ENCODE results near the gene ESRRB. TPM values are rescaled to one million over a fixed set of nuclear protein-coding genes. Genes with fewer than 3 reads are reported as not detected.

The ESRRB gene
- total RNA-seq, 4 donors from 2014 or later: 1.2 TPM; not detected in 3

DNA sequence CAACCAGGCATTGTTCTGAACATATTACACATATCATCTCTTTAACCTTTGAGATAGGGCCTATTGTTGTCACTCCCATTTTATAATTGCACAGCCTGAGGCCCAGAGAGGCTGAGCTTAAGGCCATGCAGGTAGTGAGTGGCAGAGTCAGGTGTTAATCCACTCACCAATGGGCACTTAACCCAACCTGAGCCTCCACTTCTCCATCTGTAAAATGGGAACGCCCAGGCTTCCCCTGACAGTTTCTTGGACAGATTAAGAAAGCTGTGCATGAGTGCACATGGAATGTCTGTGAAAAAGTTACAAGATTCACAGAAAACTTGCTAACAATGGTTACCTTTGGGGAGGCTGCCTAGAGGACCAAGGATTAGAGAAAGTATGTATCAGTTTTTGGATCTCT, 32.9 kb downstream of the ESRRB start:
- H3K27ac ChIP-seq: no peak overlapping the region
- no peaks in the 10 kb centered on the region for H3K9me3 ChIP-seq
- DNase-seq: no peak
- no peak overlapping the region for H3K4me3 ChIP-seq
- no peaks in the 10 kb centered on the region for H3K36me3 ChIP-seq
- no peaks in the 10 kb centered on the region for H3K27me3 ChIP-seq
- no peaks in the 10 kb centered on the region for H3K4me1 ChIP-seq
- no peak for TF ChIP-seq POLR2A (IDR thresholded peaks at IDR 0.05)
- no peak for TF ChIP-seq CTCF (IDR thresholded peaks at IDR 0.05)

DNA sequence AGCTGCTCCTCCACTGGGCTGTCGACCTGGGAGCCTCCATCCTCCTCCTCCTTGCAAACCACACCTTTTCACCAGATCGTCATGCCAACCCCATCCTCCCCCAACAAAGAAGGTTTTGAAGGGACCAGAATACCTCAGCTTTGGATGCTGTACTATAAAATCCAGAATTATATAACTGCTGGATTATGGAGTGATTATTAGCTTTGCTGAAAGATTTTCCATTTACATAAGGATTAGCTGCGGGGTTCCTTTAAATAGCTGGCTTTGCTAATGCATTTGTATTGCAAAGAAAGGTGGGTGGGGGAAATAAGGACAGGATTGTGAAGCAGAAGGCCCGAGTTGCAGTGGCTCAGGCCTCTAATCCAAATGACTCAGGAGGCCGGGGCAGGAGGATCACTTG, 36.6 kb downstream of the ESRRB start:
- Histone ChIP-seq H3K9me3 (no peaks in the 10 kb centered on the region), H3K27ac (no peak overlapping the region), H3K4me3 (no peak overlapping the region), H3K27me3 (no peaks in the 10 kb centered on the region), H3K4me1 (no peaks in the 10 kb centered on the region), H3K36me3 (no peaks in the 10 kb centered on the region)
- TF ChIP-seq CTCF (IDR thresholded peaks at IDR 0.05) (no peak), POLR2A (IDR thresholded peaks at IDR 0.05) (no peak)
- no peak for DNase-seq

DNA sequence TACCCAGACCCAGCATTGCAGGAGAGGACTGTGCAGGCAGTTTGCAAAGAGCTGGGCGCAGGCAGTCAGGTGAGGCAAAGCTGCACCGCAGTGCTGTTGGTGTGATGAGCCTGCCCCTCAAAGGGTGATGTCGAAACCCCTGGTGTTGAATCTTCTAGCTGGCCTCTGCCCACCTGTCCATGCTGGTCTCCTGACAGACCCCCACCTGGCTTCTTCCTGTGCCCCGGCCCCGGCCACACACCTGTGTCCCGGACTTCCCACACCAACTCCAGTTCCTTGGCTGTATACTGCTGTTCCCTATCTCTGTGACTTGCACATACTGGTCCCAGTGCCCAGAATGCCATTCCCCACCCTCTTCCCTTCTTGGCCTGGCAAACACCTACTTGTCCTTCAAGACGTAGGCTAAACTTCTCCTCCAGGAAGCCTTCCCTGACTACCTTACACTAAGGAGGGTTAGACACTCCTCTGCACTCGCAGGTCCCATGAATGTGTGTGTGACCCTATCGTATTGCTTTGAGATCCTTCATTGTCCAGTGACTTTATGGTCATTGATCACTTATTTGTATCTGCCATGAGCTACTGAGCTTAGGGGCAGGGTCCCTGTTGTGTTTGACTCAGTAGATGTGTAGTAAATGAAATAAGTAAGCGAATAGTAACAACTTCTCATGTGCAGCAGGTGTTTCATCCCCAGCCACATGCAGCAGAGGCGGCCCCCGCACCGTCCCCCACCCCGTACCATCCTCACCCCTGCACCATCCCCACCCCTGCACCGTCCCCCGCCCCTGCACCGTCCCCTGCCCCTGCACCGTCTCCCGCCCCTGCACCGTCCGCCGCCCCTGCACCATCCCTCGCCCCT, 37.4 kb downstream of the ESRRB start:
- no peak for DNase-seq
- Histone ChIP-seq H3K9me3 (no peaks in the 10 kb centered on the region), H3K27ac (no peak overlapping the region), H3K4me1 (no peaks in the 10 kb centered on the region), H3K36me3 (no peaks in the 10 kb centered on the region), H3K27me3 (no peaks in the 10 kb centered on the region), H3K4me3 (no peak overlapping the region)
- TF ChIP-seq POLR2A (IDR thresholded peaks at IDR 0.05) (no peak), CTCF (IDR thresholded peaks at IDR 0.05) (no peak)

DNA sequence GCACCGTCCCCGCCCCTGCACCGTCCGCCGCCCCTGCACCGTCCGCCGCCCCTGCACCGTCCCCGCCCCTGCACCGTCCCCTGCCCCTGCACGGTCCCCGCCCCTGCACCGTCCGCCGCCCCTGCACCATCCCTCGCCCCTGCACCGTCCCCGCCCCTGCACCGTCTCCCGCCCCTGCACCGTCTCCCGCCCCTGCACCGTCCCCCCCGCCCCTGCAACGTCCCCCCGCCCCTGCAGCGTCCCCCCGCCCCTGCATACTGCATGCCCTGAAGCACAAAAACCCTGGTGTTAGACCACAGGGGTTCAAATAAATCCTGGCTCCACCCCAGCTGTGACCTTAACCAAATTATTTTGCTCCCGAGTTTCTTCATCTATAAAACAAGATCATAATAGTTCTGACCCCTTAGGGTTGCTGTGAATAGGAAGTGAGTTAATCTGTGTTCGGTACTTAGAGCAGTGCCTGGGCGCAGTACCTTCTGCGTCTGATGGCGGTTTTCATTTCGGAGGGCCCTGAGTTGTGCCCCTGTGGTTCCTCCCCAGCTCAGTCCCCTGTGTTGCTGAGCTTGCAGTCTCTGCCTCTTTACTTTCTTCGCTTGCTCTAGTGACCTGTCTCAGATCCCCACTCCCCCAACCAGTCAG, 38.1 kb downstream of the ESRRB start:
- no peak overlapping the region for H3K27ac ChIP-seq
- H3K27me3 ChIP-seq: no peaks in the 10 kb centered on the region
- no peak for TF ChIP-seq POLR2A (IDR thresholded peaks at IDR 0.05)
- no peak for TF ChIP-seq CTCF (IDR thresholded peaks at IDR 0.05)
- no peaks in the 10 kb centered on the region for H3K4me1 ChIP-seq
- DNase-seq: no peak
- no peaks in the 10 kb centered on the region for H3K36me3 ChIP-seq
- no peaks in the 10 kb centered on the region for H3K9me3 ChIP-seq
- H3K4me3 ChIP-seq: no peak overlapping the region

- Histone ChIP-seq H3K27ac (no peak overlapping the region), H3K4me3 (no peak overlapping the region)
These were observed 43.5 kb downstream of the ESRRB start for GRCh38 chr14:76419399-76419798.

More at GRCh38 chr14:76419399-76419798, 43.5 kb downstream of the ESRRB start:
- DNase-seq: no peak
- Histone ChIP-seq H3K4me1 (no peaks in the 10 kb centered on the region), H3K9me3 (no peaks in the 10 kb centered on the region), H3K36me3 (no peaks in the 10 kb centered on the region), H3K27me3 (no peaks in the 10 kb centered on the region)
- TF ChIP-seq POLR2A (IDR thresholded peaks at IDR 0.05) (no peak), CTCF (IDR thresholded peaks at IDR 0.05) (no peak)

Measured in Peyer's patch (tissue), 4 donors.